ENCODE measurements around the gene FSD1. TPM values are rescaled to one million over a fixed set of nuclear protein-coding genes. Genes with fewer than 3 reads are reported as not detected.
A peak's percentile ranks its signal among the peaks of the same experiment; 100 is the strongest.

The FSD1 gene
- total RNA-seq, 4 donors from 2014 or later = 0.29 to 0.50 TPM; not detected in 2

DNA sequence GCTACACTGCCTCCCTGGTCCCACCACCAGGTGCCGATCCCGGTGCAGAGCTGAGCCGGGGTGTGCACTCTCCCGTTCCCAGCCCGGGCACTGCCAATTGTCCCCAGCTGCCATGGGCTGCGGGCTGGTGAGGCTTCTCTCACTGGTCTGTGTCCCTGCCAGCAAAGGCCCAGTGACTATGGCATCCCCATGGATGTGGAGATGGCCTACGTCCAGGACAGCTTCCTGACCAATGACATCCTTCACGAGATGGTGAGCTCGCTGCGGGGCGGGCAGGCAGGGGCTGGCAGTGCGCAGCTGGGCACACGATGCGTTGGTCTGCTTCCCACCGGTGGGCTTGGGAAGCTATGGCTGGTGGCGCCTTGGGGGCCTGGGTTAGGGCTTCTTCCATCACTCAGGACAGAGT is 53.5 kb downstream of the FSD1 start:
- H3K27ac ChIP-seq (replicated peaks in 1 of 4) = no peak overlapping the region
- 80% methylated on average over 5 of the region's 16 CpGs for WGBS
- H3K4me1 ChIP-seq = peaks cover 0 to 25% (median 20%) of the 10 kb centered on the region in 4 donors
- no peak for DNase-seq (ENCODE audit: extremely low spot score)
- H3K9me3 ChIP-seq = no peaks in the 10 kb centered on the region
- intact Hi-C loops (cut with DNase I) = no loop called here
- no peaks in the 10 kb centered on the region for H3K27me3 ChIP-seq
- H3K4me3 ChIP-seq = no peak overlapping the region
- H3K36me3 ChIP-seq = peaks cover 25 to 76% (median 61%) of the 10 kb centered on the region in 4 donors
- TF ChIP-seq POLR2AphosphoS5 (IDR thresholded peaks at IDR 0.05) = no peak
- no peak for TF ChIP-seq POLR2A (IDR thresholded peaks at IDR 0.05; ENCODE audit: low read depth)
- TF ChIP-seq EP300 (IDR thresholded peaks at IDR 0.05) = no peak
- TF ChIP-seq, protein P1, sequence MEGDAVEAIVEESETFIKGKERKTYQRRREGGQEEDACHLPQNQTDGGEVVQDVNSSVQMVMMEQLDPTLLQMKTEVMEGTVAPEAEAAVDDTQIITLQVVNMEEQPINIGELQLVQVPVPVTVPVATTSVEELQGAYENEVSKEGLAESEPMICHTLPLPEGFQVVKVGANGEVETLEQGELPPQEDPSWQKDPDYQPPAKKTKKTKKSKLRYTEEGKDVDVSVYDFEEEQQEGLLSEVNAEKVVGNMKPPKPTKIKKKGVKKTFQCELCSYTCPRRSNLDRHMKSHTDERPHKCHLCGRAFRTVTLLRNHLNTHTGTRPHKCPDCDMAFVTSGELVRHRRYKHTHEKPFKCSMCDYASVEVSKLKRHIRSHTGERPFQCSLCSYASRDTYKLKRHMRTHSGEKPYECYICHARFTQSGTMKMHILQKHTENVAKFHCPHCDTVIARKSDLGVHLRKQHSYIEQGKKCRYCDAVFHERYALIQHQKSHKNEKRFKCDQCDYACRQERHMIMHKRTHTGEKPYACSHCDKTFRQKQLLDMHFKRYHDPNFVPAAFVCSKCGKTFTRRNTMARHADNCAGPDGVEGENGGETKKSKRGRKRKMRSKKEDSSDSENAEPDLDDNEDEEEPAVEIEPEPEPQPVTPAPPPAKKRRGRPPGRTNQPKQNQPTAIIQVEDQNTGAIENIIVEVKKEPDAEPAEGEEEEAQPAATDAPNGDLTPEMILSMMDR (IDR thresholded peaks at IDR 0.05) = no peak

DNA sequence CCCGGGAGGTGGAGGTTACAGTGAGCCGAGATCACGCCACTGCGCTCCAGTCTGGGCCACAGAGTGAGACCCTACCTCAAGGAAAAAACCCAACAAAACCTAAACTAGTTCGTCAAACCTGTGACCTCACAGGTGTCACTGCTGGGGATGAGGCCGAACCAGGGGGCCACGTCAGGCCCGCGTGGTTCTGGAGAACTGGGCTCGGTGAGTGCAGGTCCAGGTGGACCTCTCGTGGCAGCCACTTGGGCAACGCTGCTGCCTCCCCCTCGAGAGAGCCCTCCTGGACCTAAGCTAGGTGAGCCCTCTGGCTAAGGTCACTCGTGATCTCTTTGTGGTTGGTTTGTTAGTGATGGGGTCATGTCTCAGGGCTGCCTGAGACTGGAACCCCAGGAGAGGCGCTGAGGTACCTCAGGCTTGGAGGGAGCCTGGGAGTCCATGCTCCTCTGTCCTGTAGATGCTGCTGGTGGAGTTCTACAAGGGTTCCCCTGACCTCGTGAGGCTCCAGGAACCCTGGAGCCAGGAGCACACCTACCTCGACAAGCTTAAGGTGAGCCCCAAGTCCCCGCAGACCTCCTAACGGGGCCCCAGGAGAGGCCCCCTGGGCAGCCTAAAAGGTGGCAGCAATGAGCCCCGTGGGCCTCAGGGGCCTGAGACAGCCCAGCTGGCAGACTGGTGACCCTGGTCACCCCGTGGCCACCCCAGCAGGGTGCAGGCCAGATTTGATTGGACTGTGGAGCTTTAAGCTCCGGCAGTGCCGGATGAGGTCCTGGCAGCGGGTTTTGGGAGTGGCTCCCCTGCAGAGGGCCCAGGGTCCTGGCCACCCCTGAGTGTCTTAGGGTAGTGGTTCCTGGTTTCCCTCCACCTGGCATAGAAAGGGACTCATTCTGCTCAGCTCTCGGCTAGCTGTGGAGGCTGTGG is 54.6 kb downstream of the FSD1 start:
- TF ChIP-seq EP300 (IDR thresholded peaks at IDR 0.05) = no peak
- TF ChIP-seq, protein P1 (IDR thresholded peaks at IDR 0.05) = no peak
- no peak for TF ChIP-seq POLR2AphosphoS5 (IDR thresholded peaks at IDR 0.05)
- TF ChIP-seq POLR2A (IDR thresholded peaks at IDR 0.05; ENCODE audit: low read depth) = no peak
- whole genome bisulfite sequencing = 90% methylated on average over 13 of the region's 25 CpGs
- Histone ChIP-seq H3K9me3 (no peaks in the 10 kb centered on the region), H3K27me3 (no peaks in the 10 kb centered on the region), H3K27ac (replicated peaks in 1 of 4) (no peak overlapping the region), H3K4me3 (no peak overlapping the region), H3K4me1 (peaks cover 0 to 25% (median 20%) of the 10 kb centered on the region in 4 donors), H3K36me3 (peaks cover 35 to 81% (median 69%) of the 10 kb centered on the region in 4 donors)
- no peak for DNase-seq (ENCODE audit: extremely low spot score)
- intact Hi-C loops (cut with DNase I) = no loop called here

DNA sequence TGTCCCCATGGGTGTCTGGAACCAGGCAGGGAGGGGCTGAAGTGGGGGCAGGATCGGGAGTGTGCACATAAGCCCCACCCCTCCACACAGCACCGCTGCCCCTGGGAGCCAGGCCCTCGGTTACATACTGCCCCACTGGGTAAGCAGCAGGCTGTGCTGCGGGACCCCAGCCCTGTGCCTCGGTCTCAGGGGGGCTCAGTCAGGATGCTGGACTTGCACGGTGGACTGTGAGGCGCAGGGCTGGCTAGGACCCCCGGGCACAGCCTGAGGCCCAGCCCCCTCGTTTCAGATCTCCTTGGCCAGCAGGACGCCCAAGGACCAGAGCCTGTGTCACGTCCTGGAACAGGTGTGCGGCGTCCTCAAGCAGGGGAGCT is 55.2 kb downstream of the FSD1 start:
- WGBS = 71% methylated on average over 4 of the region's 13 CpGs
- intact Hi-C loops (cut with DNase I) = no loop called here
- Histone ChIP-seq H3K4me3 (no peak overlapping the region), H3K9me3 (no peaks in the 10 kb centered on the region), H3K4me1 (peaks cover 0 to 25% (median 20%) of the 10 kb centered on the region in 4 donors), H3K27ac (replicated peaks in 1 of 4) (peak overlapping the region in 1 of 4 donors; percentile 39), H3K27me3 (no peaks in the 10 kb centered on the region), H3K36me3 (peaks cover 39 to 81% (median 71%) of the 10 kb centered on the region in 4 donors)
- DNase-seq (ENCODE audit: extremely low spot score) = no peak
- TF ChIP-seq, protein P1 (IDR thresholded peaks at IDR 0.05) = no peak
- TF ChIP-seq POLR2AphosphoS5 (IDR thresholded peaks at IDR 0.05) (no peak), EP300 (IDR thresholded peaks at IDR 0.05) (no peak), POLR2A (IDR thresholded peaks at IDR 0.05; ENCODE audit: low read depth) (no peak)

DNA sequence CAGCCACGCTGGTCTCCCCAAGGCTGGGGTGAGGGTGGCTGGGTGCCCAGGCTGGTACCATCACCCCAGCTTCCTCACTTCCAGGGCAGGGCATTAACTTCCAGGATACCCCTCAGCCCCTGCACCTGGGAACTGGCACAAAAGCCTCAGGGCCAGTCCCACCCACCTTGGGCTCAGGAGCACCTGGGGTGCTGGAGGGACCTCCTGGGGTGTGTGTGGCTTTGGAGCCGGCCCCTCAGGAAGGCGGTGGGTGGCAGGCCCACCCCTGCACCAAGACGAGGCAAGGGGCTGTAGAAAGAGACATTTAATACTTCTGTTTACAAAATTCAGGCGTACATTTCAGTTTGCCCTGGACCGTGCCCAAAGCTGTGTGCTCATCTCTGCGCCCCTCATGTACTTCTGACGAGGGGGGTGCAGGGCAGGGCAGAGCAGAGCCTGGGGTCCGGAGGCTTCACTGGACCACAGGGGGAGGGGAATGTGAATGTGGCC is 55.7 kb downstream of the FSD1 start:
- Histone ChIP-seq H3K9me3 (no peaks in the 10 kb centered on the region), H3K27me3 (no peaks in the 10 kb centered on the region), H3K27ac (replicated peaks in 1 of 4) (peak overlapping the region; percentile 14 to 63 (median 46)), H3K4me3 (no peak overlapping the region), H3K36me3 (peaks cover 40 to 82% (median 73%) of the 10 kb centered on the region in 4 donors), H3K4me1 (peaks cover 0 to 25% (median 20%) of the 10 kb centered on the region in 4 donors)
- TF ChIP-seq, protein P1 (IDR thresholded peaks at IDR 0.05) = no peak
- TF ChIP-seq POLR2AphosphoS5 (IDR thresholded peaks at IDR 0.05) (no peak), POLR2A (IDR thresholded peaks at IDR 0.05; ENCODE audit: low read depth) (no peak), EP300 (IDR thresholded peaks at IDR 0.05) (no peak)
- WGBS = 60% methylated on average over 6 of the region's 9 CpGs
- intact Hi-C loops (cut with DNase I) = no loop called here
- DNase-seq (ENCODE audit: extremely low spot score) = no peak
